Kidney epithelial cell (primary cell): ENCODE measurements around the gene MKRN1. TPM values are rescaled to one million over a fixed set of nuclear protein-coding genes. Genes with fewer than 3 reads are reported as not detected.
"Not testable (repeated sequence)": the region's sequence is repeated elsewhere in the genome, so short reads cannot be mapped to it uniquely, and the experiment has no call there.

ENCODE experiments used
- DNase-seq: peaks from one replicate; pipeline ENCODE4 v3.0.0-alpha.2; 2010; ENCODE audit warnings: low read depth
- H3K27me3 ChIP-seq: 2 replicates; pipeline ENCODE4 v1.6.0; 2011; ENCODE audit warnings: low read length; ENCODE audit not compliant: control insufficient read depth, insufficient read depth
- H3K36me3 ChIP-seq: 2 replicates; pipeline ENCODE4 v1.5.1; 2011; ENCODE audit warnings: low read length; ENCODE audit not compliant: control insufficient read depth, insufficient read depth
- H3K4me3 ChIP-seq: 2 replicates; pipeline ENCODE4 v1.5.1; 2011; ENCODE audit warnings: low read depth, mild to moderate bottlenecking, control low read depth, low read length
- CTCF ChIP-seq: IDR thresholded peaks from 2 replicates; pipeline ENCODE4 v1.5.1; 2011; ENCODE audit warnings: mild to moderate bottlenecking, moderate library complexity, low read length, control low read depth, inconsistent platforms; ENCODE audit not compliant: insufficient read depth, poor library complexity, severe bottlenecking
- total RNA-seq: library from RNA; depleted of rRNA; stranded (reverse); fragments of >200 nt; gene quantifications from 2 replicates; pipeline ENCODE4 v1.2.3, GENCODE V29; 2015

Gene MKRN1
- total RNA-seq, 1 donor from 2014 or later = 58.3 TPM

GRCh38 chr7:140519007-140519399, 39.7 kb upstream of the MKRN1 start:
- no peak for DNase-seq
- no peak for TF ChIP-seq CTCF
- Histone ChIP-seq H3K4me3 (no peak overlapping the region), H3K27me3 (no peaks in the 10 kb centered on the region), H3K36me3 (peaks cover 3% of the 10 kb centered on the region)

GRCh38 chr7:140518370-140519006, 39.2 kb upstream of the MKRN1 start:
- Histone ChIP-seq H3K36me3 (peaks cover 3% of the 10 kb centered on the region), H3K4me3 (no peak overlapping the region), H3K27me3 (no peaks in the 10 kb centered on the region)
- TF ChIP-seq CTCF = no peak
- DNase-seq = no peak

- peak; percentile 85 for TF ChIP-seq CTCF
- Histone ChIP-seq H3K27me3 (no peaks in the 10 kb centered on the region), H3K36me3 (peaks cover 3% of the 10 kb centered on the region), H3K4me3 (no peak overlapping the region)
- DNase-seq = no peak
Observed at GRCh38 chr7:140517546-140518369, 38.5 kb upstream of the MKRN1 start.

- H3K4me3 ChIP-seq = no peak overlapping the region
- no peaks in the 10 kb centered on the region for H3K27me3 ChIP-seq
- TF ChIP-seq CTCF = no peak
- no peaks in the 10 kb centered on the region for H3K36me3 ChIP-seq
- DNase-seq = no peak
Observed at GRCh38 chr7:140512317-140513000, 33.2 kb upstream of the MKRN1 start.

- DNase-seq = no peak
- no peaks in the 10 kb centered on the region for H3K36me3 ChIP-seq
- no peaks in the 10 kb centered on the region for H3K27me3 ChIP-seq
- TF ChIP-seq CTCF = no peak
- H3K4me3 ChIP-seq = no peak overlapping the region
Observed at GRCh38 chr7:140509789-140510188, 30.5 kb upstream of the MKRN1 start.

- not testable (repeated sequence) for H3K36me3 ChIP-seq, H3K27me3 ChIP-seq, DNase-seq, H3K4me3 ChIP-seq
Observed at GRCh38 chr7:140507556-140507955, 28.3 kb upstream of the MKRN1 start.
